ENCODE data around the gene CACNB3. TPM values are rescaled to one million over a fixed set of nuclear protein-coding genes. Genes with fewer than 3 reads are reported as not detected.

The CACNB3 gene
- total and polyA plus RNA-seq, 2 experiments from 2014 or later = 23.2 to 28.6 TPM

GRCh38 chr12:48813465-48814261, 4.6 kb upstream of the CACNB3 start:
- TF ChIP-seq CTCF (IDR thresholded peaks at IDR 0.05; ENCODE audit: poor library complexity) (no peak), EZH2phosphoT487 (IDR thresholded peaks at IDR 0.05; ENCODE audit: low read depth, severe bottlenecking, unreplicated experiment) (no peak), EZH2 (IDR thresholded peaks at IDR 0.05; ENCODE audit: borderline replicate concordance) (no peak)
- peak overlapping the region; percentile 74 for H3K4me3 ChIP-seq
- H3K79me2 ChIP-seq = peaks cover 17% of the 10 kb centered on the region
- no peaks in the 10 kb centered on the region for H3K27me3 ChIP-seq
- H3K4me2 ChIP-seq = peak overlapping the region; percentile 100
- H3K36me3 ChIP-seq (replicated peaks; ENCODE audit: insufficient read depth, low read depth) = no peaks in the 10 kb centered on the region
- H3K9me2 ChIP-seq (replicated peaks; ENCODE audit: insufficient read depth) = no peaks in the 10 kb centered on the region
- H4K20me1 ChIP-seq (ENCODE audit: insufficient read depth, poor library complexity, severe bottlenecking) = no peaks in the 10 kb centered on the region
- H3K27ac ChIP-seq = peak overlapping the region; percentile 93
- peak overlapping the region; percentile 90 for H2AFZ ChIP-seq
- no peaks in the 10 kb centered on the region for H3K9me3 ChIP-seq (ENCODE audit: low read depth)
- DNase-seq (ENCODE audit: low spot score) = peak; percentile 44
- peaks cover 51% of the 10 kb centered on the region for H3K4me1 ChIP-seq (ENCODE audit: insufficient read depth)
- WGBS (ENCODE audit: low lambda C conversion rate, missing lambda C conversion rate) = 31% methylated on average over 12 of the region's 18 CpGs

- Histone ChIP-seq H3K4me2 (peak overlapping the region; percentile 100), H2AFZ (peak overlapping the region; percentile 90), H3K36me3 (replicated peaks; ENCODE audit: insufficient read depth, low read depth) (no peaks in the 10 kb centered on the region), H3K27me3 (no peaks in the 10 kb centered on the region), H4K20me1 (ENCODE audit: insufficient read depth, poor library complexity, severe bottlenecking) (no peaks in the 10 kb centered on the region), H3K27ac (peak overlapping the region; percentile 93), H3K4me3 (peak overlapping the region; percentile 74), H3K4me1 (ENCODE audit: insufficient read depth) (peaks cover 58% of the 10 kb centered on the region), H3K79me2 (peaks cover 17% of the 10 kb centered on the region), H3K9me2 (replicated peaks; ENCODE audit: insufficient read depth) (no peaks in the 10 kb centered on the region), H3K9me3 (ENCODE audit: low read depth) (no peaks in the 10 kb centered on the region)
- TF ChIP-seq EZH2 (IDR thresholded peaks at IDR 0.05; ENCODE audit: borderline replicate concordance) (no peak), EZH2phosphoT487 (IDR thresholded peaks at IDR 0.05; ENCODE audit: low read depth, severe bottlenecking, unreplicated experiment) (no peak), CTCF (IDR thresholded peaks at IDR 0.05; ENCODE audit: poor library complexity) (peak; percentile 99)
- WGBS (ENCODE audit: low lambda C conversion rate, missing lambda C conversion rate) = 4% methylated on average over 62 of the region's 70 CpGs
- DNase-seq (ENCODE audit: low spot score) = peak; percentile 94
Measured at GRCh38 chr12:48814262-48815125, 3.8 kb upstream of the CACNB3 start.

GRCh38 chr12:48815126-48816110, 2.9 kb upstream of the CACNB3 start:
- H3K9me3 ChIP-seq (ENCODE audit: low read depth) = no peaks in the 10 kb centered on the region
- H3K9me2 ChIP-seq (replicated peaks; ENCODE audit: insufficient read depth) = no peaks in the 10 kb centered on the region
- H3K36me3 ChIP-seq (replicated peaks; ENCODE audit: insufficient read depth, low read depth) = no peaks in the 10 kb centered on the region
- peak overlapping the region; percentile 90 for H2AFZ ChIP-seq
- H3K4me3 ChIP-seq = peak overlapping the region; percentile 74
- WGBS (ENCODE audit: low lambda C conversion rate, missing lambda C conversion rate) = under 1% methylated on average over 34 of the region's 54 CpGs
- H3K27me3 ChIP-seq = no peaks in the 10 kb centered on the region
- TF ChIP-seq EZH2phosphoT487 (IDR thresholded peaks at IDR 0.05; ENCODE audit: low read depth, severe bottlenecking, unreplicated experiment) (no peak), EZH2 (IDR thresholded peaks at IDR 0.05; ENCODE audit: borderline replicate concordance) (no peak), CTCF (IDR thresholded peaks at IDR 0.05; ENCODE audit: poor library complexity) (no peak)
- DNase-seq (ENCODE audit: low spot score) = peak; percentile 92
- H4K20me1 ChIP-seq (ENCODE audit: insufficient read depth, poor library complexity, severe bottlenecking) = no peaks in the 10 kb centered on the region
- H3K4me1 ChIP-seq (ENCODE audit: insufficient read depth) = peaks cover 57% of the 10 kb centered on the region
- peak overlapping the region; percentile 100 for H3K4me2 ChIP-seq
- H3K79me2 ChIP-seq = peaks cover 17% of the 10 kb centered on the region
- peak overlapping the region; percentile 93 for H3K27ac ChIP-seq
